IMR-90 (cell line): Measurements from ENCODE around the gene PTK6. TPM values are rescaled to one million over a fixed set of nuclear protein-coding genes. Genes with fewer than 3 reads are reported as not detected.
"Not testable (repeated sequence)": the region's sequence is repeated elsewhere in the genome, so short reads cannot be mapped to it uniquely, and the experiment has no call there.

ENCODE experiments used
- ATAC-seq: fragments of 200-7000 bp; cut with Tn5 transposase; 2 replicates; pipeline ENCODE4 v1.9.1; 2020; ENCODE audit warnings: low read depth, mild to moderate bottlenecking, moderate library complexity
- BruUV-seq: library from RNA; stranded (reverse); fragments of 400-500 nt; replicated peaks from 2 replicates; lab custom pipeline; 2021; lab: Mats Ljungman, UMichigan
- CTCF ChIA-PET: fragments of 300-600 bp; formaldehyde crosslinking; extraction: SDS; loops from one replicate; lab custom pipeline; 2021; ENCODE audit warnings: antibody characterized with exemption; lab: Yijun Ruan, JAX
- POLR2A ChIA-PET: fragments of 300-600 bp; sonication (Branson Sonifier 250); formaldehyde crosslinking; loops from one replicate; lab custom pipeline; 2022; ENCODE audit warnings: antibody characterized with exemption; ENCODE audit not compliant: unreplicated experiment; lab: Charles Lee
- DNase-seq: peaks from one replicate; pipeline ENCODE4 v3.0.0; 2013
- H2AFZ ChIP-seq: replicated peaks from 2 replicates; pipeline ENCODE3; 2013; ENCODE audit warnings: low read length, mild to moderate bottlenecking; ENCODE audit not compliant: poor library complexity
- H2AK5ac ChIP-seq: 2 replicates; pipeline ENCODE4 v1.6.1; 2013; ENCODE audit warnings: low read depth, low read length, inconsistent platforms
- H2AK9ac ChIP-seq: replicated peaks from 2 replicates; pipeline ENCODE3; 2013; ENCODE audit warnings: mild to moderate bottlenecking, low read depth, low read length, moderate library complexity; ENCODE audit not compliant: poor library complexity
- H2BK120ac ChIP-seq: 2 replicates; pipeline ENCODE4 v1.6.1; 2013; ENCODE audit warnings: low read depth, low read length, inconsistent platforms
- H2BK15ac ChIP-seq: 3 replicates; pipeline ENCODE4 v1.6.1; 2013; ENCODE audit warnings: low read depth, low read length, inconsistent platforms
- H2BK20ac ChIP-seq: 2 replicates; pipeline ENCODE4 v1.6.1; 2013; ENCODE audit warnings: low read depth, mild to moderate bottlenecking, inconsistent platforms, low read length, moderate library complexity
- H2BK5ac ChIP-seq: 2 replicates; pipeline ENCODE4 v1.6.1; 2013; ENCODE audit warnings: mild to moderate bottlenecking, low read depth, low read length, inconsistent platforms; ENCODE audit not compliant: poor library complexity, severe bottlenecking
- H3K14ac ChIP-seq: replicated peaks from 2 replicates; pipeline ENCODE4 v1.6.1; 2013; ENCODE audit warnings: low read depth, low read length, inconsistent platforms
- H3K18ac ChIP-seq: 2 replicates; pipeline ENCODE4 v1.6.1; 2013; ENCODE audit warnings: low read depth, low read length, control low read depth
- H3K23ac ChIP-seq: 2 replicates; pipeline ENCODE4 v1.6.1; 2013; ENCODE audit warnings: low read depth, low read length, inconsistent platforms
- H3K27ac ChIP-seq: 2 replicates; pipeline ENCODE4 v1.5.1; 2013; ENCODE audit warnings: mild to moderate bottlenecking, control low read depth, low read length; ENCODE audit not compliant: insufficient read depth
- H3K27me3 ChIP-seq: 2 replicates; pipeline ENCODE4 v1.6.1; 2013; ENCODE audit warnings: low read length; ENCODE audit not compliant: control insufficient read depth, insufficient read depth
- H3K36me3 ChIP-seq: 2 replicates; pipeline ENCODE4 v1.6.1; 2013; ENCODE audit warnings: low read length, mixed read lengths; ENCODE audit not compliant: control insufficient read depth, insufficient read depth
- H3K4ac ChIP-seq: 2 replicates; pipeline ENCODE4 v1.6.1; 2013; ENCODE audit warnings: low read depth, low read length, inconsistent platforms
- H3K4me1 ChIP-seq: 2 replicates; pipeline ENCODE4 v1.6.1; 2013; ENCODE audit warnings: low read length, mixed read lengths; ENCODE audit not compliant: control insufficient read depth, insufficient read depth
- H3K4me2 ChIP-seq: 2 replicates; pipeline ENCODE4 v1.6.1; 2013; ENCODE audit warnings: low read depth, mild to moderate bottlenecking, control low read depth, low read length, moderate library complexity
- H3K4me3 ChIP-seq: 2 replicates; pipeline ENCODE4 v1.5.1; 2013; ENCODE audit warnings: low read depth, mild to moderate bottlenecking, control low read depth, low read length, moderate library complexity; ENCODE audit not compliant: insufficient read depth
- H3K56ac ChIP-seq: 2 replicates; pipeline ENCODE4 v1.6.1; 2013; ENCODE audit warnings: low read length, inconsistent platforms; ENCODE audit not compliant: insufficient read depth; ENCODE audit errors: extremely low read depth
- H3K79me1 ChIP-seq, 2 experiments: 2 replicates each; pipeline ENCODE4 v1.6.1; 2013; ENCODE audit warnings: low read length in 2 of 2, inconsistent platforms in 1 of 2, low read depth in 1 of 2
- H3K9ac ChIP-seq: 2 replicates; pipeline ENCODE4 v1.6.1; 2013; ENCODE audit warnings: low read depth, low read length, control low read depth
- H3K9me1 ChIP-seq: 2 replicates; pipeline ENCODE4 v1.6.1; 2013; ENCODE audit warnings: low read length, inconsistent platforms; ENCODE audit not compliant: insufficient read depth
- H3K9me3 ChIP-seq: 2 replicates; pipeline ENCODE4 v1.6.1; 2013; ENCODE audit warnings: low read length; ENCODE audit not compliant: control insufficient read depth, insufficient read depth
- H4K20me1 ChIP-seq: 2 replicates; pipeline ENCODE4 v1.6.1; 2013; ENCODE audit warnings: low read length, inconsistent platforms; ENCODE audit not compliant: insufficient read depth
- H4K5ac ChIP-seq: 2 replicates; pipeline ENCODE4 v1.6.1; 2013; ENCODE audit warnings: mild to moderate bottlenecking, low read depth, low read length, control low read depth
- H4K8ac ChIP-seq, 2 experiments: 2 replicates each; pipeline ENCODE4 v1.6.1; 2013; ENCODE audit warnings: low read depth in 2 of 2, low read length in 2 of 2, control low read depth in 1 of 2, inconsistent platforms in 1 of 2
- H4K91ac ChIP-seq: 2 replicates; pipeline ENCODE4 v1.6.1; 2013; ENCODE audit warnings: low read depth, low read length, inconsistent platforms; ENCODE audit not compliant: insufficient read depth
- ELK1 ChIP-seq: fragments of 150-350 bp; IDR thresholded peaks from 2 replicates; pipeline ENCODE4 v1.6.1; 2016; ENCODE audit warnings: low read depth, mild to moderate bottlenecking, low read length, moderate library complexity, borderline replicate concordance
- RAD21 ChIP-seq: IDR thresholded peaks from 2 replicates; pipeline ENCODE4 v1.6.1; 2012; ENCODE audit warnings: low read length, improper control_type of control experiment
- WGBS, 2 experiments: methylation state at CpG; one replicate each; pipeline versions ENCODE4 v1.1.5 to v1.1.7; 2013; ENCODE audit warnings: missing lambda C conversion rate in 2 of 2; ENCODE audit not compliant: insufficient read length in 1 of 2; ENCODE audit errors: extremely low coverage in 2 of 2; 5-methylcytosine and 5-hydroxymethylcytosine counted together
- dilution Hi-C: fragments of 300-500 bp; cut with HindIII; formaldehyde crosslinking; loops from one replicate; pipeline ENCODE4 v1.14.3; 2018; ENCODE audit warnings: low sequenced_read_pairs; ENCODE audit not compliant: unreplicated experiment
- in situ Hi-C: fragments of 300-500 bp; cut with MboI; formaldehyde crosslinking; loops from 3 replicates; pipeline ENCODE4 v1.14.3; 2019; ENCODE audit warnings: low sequenced_read_pairs, inconsistent platforms, mixed read lengths
- intact Hi-C: fragments of 100-400 bp; cut with micrococcal nuclease; formaldehyde crosslinking; loops from 2 replicates; pipeline ENCODE4 v1.10.0; 2022
- polyA plus RNA-seq, 3 experiments: library from polyadenylated mRNA; depleted of rRNA; stranded (reverse); fragments of >200 nt; gene quantifications; 2 replicates each; pipeline ENCODE4 v1.2.3, GENCODE V29; 2012; ENCODE audit warnings: low replicate concordance in 1 of 3
- total RNA-seq: library from RNA; depleted of rRNA; stranded (reverse); fragments of >200 nt; gene quantifications from 2 replicates; pipeline ENCODE4 v1.2.3, GENCODE V29; 2012

Gene PTK6
- total and polyA plus RNA-seq, 2 of the 4 experiments (the other 2 are of a cell fraction) = not detected

- Histone ChIP-seq H3K27me3 (no peaks in the 10 kb centered on the region), H2BK20ac (no peak overlapping the region), H3K9ac (no peak overlapping the region), H2AFZ (no peak overlapping the region), H3K9me1 (no peaks in the 10 kb centered on the region), H3K4me3 (no peak overlapping the region), H3K18ac (no peak overlapping the region), H2BK120ac (no peak overlapping the region), H3K14ac (no peak overlapping the region), H4K91ac (no peak overlapping the region), H3K79me1 (no peaks in the 10 kb centered on the region), H4K5ac (no peak overlapping the region), H3K4ac (no peak overlapping the region), H4K20me1 (no peaks in the 10 kb centered on the region), H2AK9ac (no peak overlapping the region), H3K36me3 (peaks cover 50% of the 10 kb centered on the region), H3K23ac (no peak overlapping the region), H3K27ac (no peak overlapping the region), H2BK15ac (no peak overlapping the region), H3K4me1 (no peaks in the 10 kb centered on the region), H2BK5ac (no peak overlapping the region), H3K56ac (no peak overlapping the region), H3K9me3 (no peaks in the 10 kb centered on the region), H3K4me2 (no peak overlapping the region), H2AK5ac (no peak overlapping the region), H4K8ac (no peak overlapping the region)
- dilution Hi-C loops = no loop called here
- in situ Hi-C loops = no loop called here
- no peak for ATAC-seq
- intact Hi-C loops = no loop called here
- TSS peak; percentile 50 for BruUV-seq
- 91% methylated on average over 12 of the region's 16 CpGs; no CpG with 5 or more reads in 1 of the 2 experiments for WGBS, 2 experiments
- TF ChIP-seq ELK1 = no peak
- TF ChIP-seq RAD21 = no peak
- ChIA-PET CTCF (no interaction called here), POLR2A (no interaction called here)
- DNase-seq = no peak
Observed at GRCh38 chr20:63560333-63560805, 23.2 kb upstream of the PTK6 start.

- H4K91ac ChIP-seq, H2BK20ac ChIP-seq, H3K27me3 ChIP-seq, intact Hi-C loops, H3K56ac ChIP-seq, CTCF ChIA-PET, dilution Hi-C loops, H3K4ac ChIP-seq, H3K79me1 ChIP-seq, H4K5ac ChIP-seq, H3K18ac ChIP-seq, H3K4me3 ChIP-seq, H4K8ac ChIP-seq, H4K20me1 ChIP-seq, H2BK120ac ChIP-seq, H3K9me1 ChIP-seq, H3K9ac ChIP-seq, H3K23ac ChIP-seq, H3K9me3 ChIP-seq, H2AFZ ChIP-seq, H2BK5ac ChIP-seq, H3K4me1 ChIP-seq, in situ Hi-C loops, H2AK9ac ChIP-seq, ATAC-seq, DNase-seq, H3K4me2 ChIP-seq, H3K14ac ChIP-seq, H3K27ac ChIP-seq, H2AK5ac ChIP-seq, BruUV-seq, POLR2A ChIA-PET, H2BK15ac ChIP-seq: not testable (repeated sequence)
- peaks cover 44% of the 10 kb centered on the region for H3K36me3 ChIP-seq
- 93% methylated on average over 23 of the region's 31 CpGs; no CpG with 5 or more reads in 1 of the 2 experiments for WGBS, 2 experiments
Observed at GRCh38 chr20:63559485-63560332, 22.5 kb upstream of the PTK6 start.
